Stimulated activated CD8-positive, alpha-beta memory T cell treated with anti-CD3 and anti-CD28 coated beads, Interleukin-15, amount 100 ng/mL, for 1 hour (primary cell): ENCODE data around the gene HSD17B14.

Experiments
- DNase-seq: peaks from one replicate; pipeline ENCODE4 v3.0.0-alpha.2; 2020; ENCODE audit warnings: low read depth

Gene HSD17B14

DNA sequence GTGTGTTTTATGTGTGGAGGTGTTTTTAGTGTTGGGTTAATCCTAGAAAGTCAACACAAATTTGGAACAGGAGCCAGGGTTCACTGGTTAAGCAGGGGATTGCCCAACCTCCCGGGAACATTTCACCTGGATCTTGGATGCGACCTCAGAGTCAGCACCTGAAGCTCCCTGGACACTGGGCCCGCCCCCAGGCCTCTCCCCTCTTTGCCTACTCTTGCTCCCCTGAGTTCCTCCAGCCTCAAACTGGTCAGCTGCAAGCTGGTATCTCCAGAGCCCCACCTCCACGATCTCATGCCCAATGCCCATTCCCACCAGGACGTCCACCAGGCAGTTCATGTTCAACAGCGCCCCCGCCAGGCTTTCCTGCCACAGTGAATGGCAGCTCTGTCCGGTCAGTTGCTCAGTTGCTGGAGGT is 9.7 kb downstream of the HSD17B14 start:
- DNase-seq = no peak

DNA sequence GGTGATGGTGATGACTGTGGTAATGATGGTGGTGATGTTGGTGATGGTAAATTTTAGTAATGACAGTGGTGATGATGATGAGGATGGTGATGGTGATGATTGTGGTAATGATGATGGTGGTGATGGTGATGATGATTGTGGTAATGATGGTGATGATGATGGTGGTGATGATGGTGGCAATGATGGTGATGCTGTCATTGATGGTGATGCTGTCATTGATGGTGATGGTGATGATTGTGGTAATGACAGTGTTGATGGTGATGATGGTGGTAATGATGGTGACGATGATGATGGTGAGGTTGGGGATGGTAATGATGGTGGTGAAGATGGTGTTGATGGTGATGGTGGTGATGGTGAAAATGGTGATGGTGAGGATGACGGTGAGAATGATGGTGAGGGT is 13.8 kb downstream of the HSD17B14 start:
- DNase-seq = no peak

DNA sequence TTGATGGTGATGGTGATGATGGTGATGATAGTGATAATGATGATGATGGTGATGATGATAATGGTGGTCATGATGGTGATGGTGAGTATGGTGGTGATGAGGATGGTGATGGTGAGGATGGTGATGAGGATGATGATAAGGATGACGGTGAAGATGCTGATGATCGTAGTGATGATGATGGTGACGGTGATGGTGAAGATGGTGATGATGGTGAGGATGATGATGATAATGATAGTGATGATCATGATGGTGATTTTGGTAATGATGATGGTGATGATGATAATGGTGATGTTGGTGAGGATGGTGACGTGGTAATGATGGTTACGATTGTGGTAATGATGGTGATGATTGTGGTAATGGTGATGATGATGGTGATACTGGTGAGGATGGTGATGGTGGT is 14.7 kb downstream of the HSD17B14 start:
- DNase-seq = no peak

DNA sequence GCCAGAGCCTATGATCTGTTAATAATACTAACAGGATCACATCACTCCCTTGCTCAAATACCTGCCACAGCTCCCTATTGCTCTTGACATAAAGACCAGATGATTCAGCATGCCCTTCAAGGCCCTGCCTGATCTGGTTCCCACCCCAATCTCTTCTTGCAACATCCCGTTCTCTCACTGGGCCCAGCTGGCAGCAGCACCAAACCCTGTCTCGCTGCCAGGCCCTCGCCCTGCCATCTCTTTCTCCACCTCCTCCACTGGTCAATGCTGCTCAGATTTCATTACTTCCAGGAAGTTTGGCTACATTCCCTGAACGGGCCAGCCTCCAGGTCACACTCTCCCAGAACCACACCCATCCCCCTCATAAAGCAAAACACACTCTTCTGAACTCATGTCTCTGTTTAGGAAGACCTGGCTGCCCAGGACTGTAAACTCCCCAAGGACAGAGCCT is 16.9 kb downstream of the HSD17B14 start:
- no peak for DNase-seq

GRCh38 chr19:48818234-48818820 is 18.0 kb downstream of the HSD17B14 start:
- DNase-seq = no peak

DNA sequence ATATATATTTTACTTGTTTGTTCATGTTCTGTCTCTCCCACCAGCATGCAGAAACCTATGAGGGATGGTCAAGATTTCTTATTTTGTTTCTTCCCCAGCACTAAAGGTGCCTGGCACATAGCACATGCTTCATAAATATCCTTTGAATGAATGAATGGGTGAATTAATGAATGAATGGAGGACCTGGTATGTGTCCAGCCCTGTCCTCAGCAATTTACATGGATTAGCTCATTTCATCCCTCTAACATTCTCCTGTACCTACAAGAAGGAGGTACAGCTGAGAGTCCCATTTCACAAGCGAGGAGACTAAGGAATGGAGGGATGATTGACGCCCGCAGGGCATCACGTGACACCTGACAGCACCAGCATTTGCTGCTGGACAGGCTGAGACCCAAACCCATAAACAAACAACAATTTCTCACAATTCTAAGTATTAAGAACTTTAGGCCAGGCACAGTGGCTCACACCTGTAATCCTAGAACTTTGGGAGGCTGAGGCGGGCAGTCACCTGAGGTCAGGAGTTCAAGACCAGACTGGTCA is 18.6 kb downstream of the HSD17B14 start:
- DNase-seq = no peak

GRCh38 chr19:48815870-48816501 is 20.3 kb downstream of the HSD17B14 start:
- no peak for DNase-seq

DNA sequence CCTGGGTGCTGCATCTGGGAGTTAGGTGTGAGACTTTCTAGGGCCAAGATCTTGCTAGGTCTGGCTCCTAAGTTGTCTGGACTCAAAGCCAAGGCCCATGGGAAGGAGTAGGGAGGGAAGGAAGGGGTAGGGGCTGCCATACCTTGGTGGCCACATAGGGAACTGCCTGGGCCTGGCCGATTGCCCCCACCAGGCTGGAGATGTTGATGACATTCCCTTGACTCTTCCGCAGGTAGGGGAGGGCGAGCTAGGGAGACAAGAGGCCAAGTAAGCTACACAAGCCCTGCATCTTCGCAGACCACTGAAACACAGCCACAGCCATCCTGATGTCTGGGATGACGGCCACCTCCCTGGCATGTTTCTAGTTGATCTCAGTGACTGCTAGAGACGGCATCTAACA is 21.4 kb downstream of the HSD17B14 start:
- no peak for DNase-seq

DNA sequence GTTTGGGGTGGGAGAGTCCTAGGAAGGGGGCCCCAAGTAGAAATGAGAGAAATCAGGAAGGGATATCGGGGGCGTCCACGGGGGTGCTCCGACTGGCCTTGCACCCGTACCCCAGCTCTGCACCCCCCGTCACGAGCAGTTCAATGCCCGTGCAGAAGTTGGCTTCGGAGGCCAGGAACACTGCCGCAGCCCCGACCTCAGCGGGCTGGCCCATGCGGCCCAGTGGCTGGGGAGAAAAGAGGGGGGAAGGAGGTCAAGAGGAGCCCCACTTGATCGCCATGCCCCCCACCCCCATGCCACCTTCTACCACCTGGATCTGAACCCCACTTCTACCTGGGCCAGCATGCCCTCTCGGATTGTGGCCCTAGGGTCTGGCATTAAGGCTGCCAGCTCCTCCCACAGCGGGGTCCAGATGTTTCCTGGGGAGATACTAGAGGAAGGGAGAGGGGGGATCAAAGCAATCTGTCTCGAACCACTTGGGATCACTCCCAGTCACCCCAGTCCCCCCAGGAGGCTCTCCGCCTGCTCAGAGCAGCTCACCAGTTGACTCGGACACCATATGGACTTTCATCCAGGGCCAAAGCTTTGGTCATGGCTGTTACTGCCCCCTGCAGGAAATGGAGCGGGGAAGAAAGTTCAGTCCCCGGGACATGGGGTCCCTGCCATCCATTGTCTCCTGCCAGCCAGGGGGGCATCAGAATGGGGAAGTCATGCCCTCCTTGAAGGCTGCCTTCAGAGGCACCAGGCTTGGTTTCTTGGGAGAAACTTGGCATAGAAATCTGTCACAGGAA is 23.0 kb downstream of the HSD17B14 start:
- DNase-seq = no peak

DNA sequence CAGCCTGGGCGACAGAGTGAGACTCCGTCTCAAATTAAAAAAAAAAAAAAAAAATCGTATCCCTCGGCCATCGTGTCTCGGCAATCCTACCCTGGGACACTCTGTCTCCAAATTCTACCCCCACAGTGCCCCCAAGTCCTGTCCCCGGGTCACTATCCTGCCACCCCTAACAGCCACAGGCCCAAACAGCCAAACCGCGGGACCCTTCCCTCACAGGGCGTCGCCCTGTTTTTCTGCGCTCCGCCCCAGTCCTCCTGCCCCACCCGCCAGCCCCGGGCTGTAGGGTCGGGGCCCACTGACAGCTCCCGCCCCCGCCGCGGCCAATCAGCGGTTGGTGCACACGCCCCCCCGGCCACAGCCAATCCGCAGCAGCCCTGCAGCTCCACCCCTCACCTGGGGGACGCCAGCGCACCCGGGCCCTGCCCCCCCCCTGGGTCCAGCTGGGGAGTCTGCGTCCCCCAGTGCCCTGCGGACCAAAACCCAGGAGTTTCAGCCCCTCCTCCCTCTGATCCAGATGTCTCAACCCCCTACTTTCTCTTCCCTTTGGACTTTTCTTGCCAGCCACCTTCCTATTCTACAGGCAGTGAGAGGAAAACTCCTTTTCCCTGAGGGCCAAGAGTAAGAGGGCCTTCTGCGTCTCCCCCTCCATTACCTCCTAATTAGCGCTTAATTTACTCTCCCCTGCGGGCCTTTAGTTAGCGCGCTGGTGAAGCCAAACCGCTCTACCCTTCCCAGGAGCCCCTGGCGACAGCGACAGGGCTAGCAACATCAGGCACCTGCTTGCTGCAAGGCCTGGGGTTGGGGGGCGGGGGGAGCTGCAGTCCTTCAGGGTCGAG is 24.0 kb downstream of the HSD17B14 start:
- DNase-seq = peak; percentile 13

DNA sequence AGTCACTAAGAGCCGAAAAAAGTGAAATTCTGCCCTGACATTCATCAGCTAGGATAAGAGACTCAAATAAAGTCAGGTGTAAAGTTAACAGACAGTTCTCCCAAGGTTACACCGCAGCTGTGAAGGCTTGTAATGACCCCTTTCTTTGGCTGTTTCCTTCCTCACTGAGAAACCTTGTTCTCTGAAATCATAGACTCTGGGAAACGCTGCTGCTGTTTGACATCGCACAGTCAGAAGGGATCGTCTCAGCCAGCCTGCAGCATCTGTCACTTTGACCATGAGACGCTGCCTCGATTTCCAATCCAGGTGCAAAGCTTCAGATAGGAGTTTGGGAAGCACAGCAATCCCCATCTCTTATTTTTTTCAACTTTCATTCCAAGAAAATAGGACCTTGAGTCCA is 26.1 kb downstream of the HSD17B14 start:
- DNase-seq = no peak

DNA sequence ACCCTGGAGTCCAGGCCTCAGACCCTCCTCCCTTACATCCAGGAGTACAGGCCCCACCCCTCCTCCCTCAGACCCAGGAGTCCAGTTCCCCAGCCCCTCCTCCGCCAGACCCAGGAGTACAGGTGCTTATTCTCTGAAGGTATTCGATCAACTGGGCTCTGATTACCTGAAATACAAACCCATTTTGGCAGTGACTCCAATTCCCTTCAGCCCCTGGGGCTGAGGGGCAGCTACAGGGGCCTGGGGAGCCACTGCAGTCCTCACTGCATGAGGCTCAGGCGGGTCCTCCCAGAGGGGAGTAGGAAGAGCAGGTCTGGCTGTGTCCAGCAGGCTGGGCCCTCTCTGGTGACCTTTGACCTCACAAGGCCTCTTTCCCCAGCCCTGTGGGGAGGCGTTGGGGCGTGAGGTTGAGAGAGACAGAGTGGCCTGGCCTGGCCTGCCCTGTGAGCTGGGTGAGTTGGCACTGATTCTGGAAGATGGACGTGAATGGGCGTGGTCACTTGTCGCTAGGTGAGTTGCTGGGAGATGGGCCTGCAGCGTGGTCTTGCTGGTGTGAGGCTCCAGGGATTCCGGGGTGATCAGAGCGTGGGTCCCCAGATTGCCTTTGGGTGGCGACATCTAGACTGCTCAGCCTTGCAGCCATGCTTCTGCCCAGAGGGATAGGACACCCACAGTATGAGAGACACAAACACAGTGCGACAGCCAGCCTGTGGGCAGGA is 28.5 kb downstream of the HSD17B14 start:
- DNase-seq = no peak

GRCh38 chr19:48806818-48807589 is 29.3 kb downstream of the HSD17B14 start:
- DNase-seq = no peak

DNA sequence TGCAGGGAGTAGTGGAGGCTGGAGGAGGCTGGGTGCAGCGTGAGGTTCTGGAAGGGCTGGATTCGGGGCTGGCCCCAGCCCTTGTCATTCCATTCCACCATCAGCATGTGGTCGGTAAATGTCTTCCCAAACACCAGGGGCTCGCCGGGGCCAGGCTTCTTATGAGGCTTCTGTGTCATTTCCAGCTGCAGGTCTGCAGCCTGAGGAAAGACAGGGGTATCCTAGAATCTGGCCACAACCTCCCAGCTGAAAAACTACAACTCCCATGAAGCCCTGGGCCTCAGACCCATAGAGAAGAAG is 29.8 kb downstream of the HSD17B14 start:
- peak; percentile 15 for DNase-seq

- DNase-seq = no peak
Measured at GRCh38 chr19:48805452-48805851, 30.8 kb downstream of the HSD17B14 start.

- DNase-seq = no peak
Measured at GRCh38 chr19:48804496-48804895, 31.8 kb downstream of the HSD17B14 start.

DNA sequence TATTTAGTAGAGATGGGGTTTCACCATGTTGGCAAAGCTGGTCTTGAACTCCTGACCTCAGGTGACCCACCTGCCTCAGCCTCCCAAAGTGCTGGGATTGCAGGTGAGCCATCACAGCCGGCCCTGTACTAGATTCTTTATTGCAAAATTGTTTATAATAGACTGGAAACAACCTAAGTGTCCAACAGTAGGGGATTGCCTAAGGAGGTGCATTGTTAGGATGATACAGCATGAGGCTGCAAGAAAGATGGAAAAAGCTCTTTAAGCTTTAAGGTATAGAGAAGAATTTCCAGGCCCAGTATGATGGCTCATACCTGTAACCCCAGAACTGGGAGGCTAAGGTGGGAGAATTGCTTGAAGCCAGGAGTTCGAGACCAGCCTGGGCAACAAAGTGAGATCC is 33.7 kb downstream of the HSD17B14 start:
- DNase-seq = no peak

GRCh38 chr19:48799358-48800300 is 36.7 kb downstream of the HSD17B14 start:
- no peak for DNase-seq

GRCh38 chr19:48798937-48799336 is 37.4 kb downstream of the HSD17B14 start:
- DNase-seq = no peak

- no peak for DNase-seq
Measured at GRCh38 chr19:48797103-48797502, 39.2 kb downstream of the HSD17B14 start.
